Brain microvascular endothelial cell (primary cell): ENCODE data around the gene TBK1.

Source experiments
- DNase-seq: peaks from one replicate; pipeline ENCODE4 v3.0.0-alpha.2; 2020
- H3K27ac ChIP-seq: fragments of 250-450 bp; sonication (Bioruptor Pico); 2 replicates; pipeline ENCODE4 v1.5.1; 2020; ENCODE audit warnings: mild to moderate bottlenecking, moderate library complexity
- H3K27me3 ChIP-seq: fragments of 250-450 bp; sonication (Bioruptor Pico); replicated peaks from 2 replicates; pipeline ENCODE4 v1.5.1; 2020; ENCODE audit warnings: mild to moderate bottlenecking
- H3K36me3 ChIP-seq: fragments of 250-450 bp; sonication (Bioruptor Pico); replicated peaks from 2 replicates; pipeline ENCODE4 v1.5.1; 2020; ENCODE audit warnings: mild to moderate bottlenecking
- H3K4me3 ChIP-seq: 2 replicates; pipeline ENCODE4 v1.5.1; 2011; ENCODE audit warnings: low read depth, mild to moderate bottlenecking, control low read depth, low read length, moderate library complexity
- CTCF ChIP-seq: IDR thresholded peaks from 2 replicates; pipeline ENCODE4 v1.5.1; 2011; ENCODE audit warnings: low read depth, mild to moderate bottlenecking, moderate library complexity, low read length, control low read depth, inconsistent platforms; ENCODE audit errors: missing control alignments
- in situ Hi-C: cut with HindIII; loops from 2 replicates; pipeline ENCODE4 v1.10.0; 2017; ENCODE audit warnings: low sequenced_read_pairs, low pct_ligation_motif_present

Gene TBK1

GRCh38 chr12:64475518-64475917 lies 23.6 kb downstream of the TBK1 start:
- no peak for DNase-seq
- peaks cover 45% of the 10 kb centered on the region for H3K36me3 ChIP-seq
- H3K27ac ChIP-seq, result no peak overlapping the region
- no peak overlapping the region for H3K4me3 ChIP-seq
- TF ChIP-seq CTCF, result no peak
- in situ Hi-C loops, result no loop called here
- no peaks in the 10 kb centered on the region for H3K27me3 ChIP-seq

GRCh38 chr12:64476844-64477243 lies 24.9 kb downstream of the TBK1 start:
- DNase-seq, result no peak
- Histone ChIP-seq H3K27ac (no peak overlapping the region), H3K4me3 (no peak overlapping the region), H3K27me3 (no peaks in the 10 kb centered on the region), H3K36me3 (peaks cover 34% of the 10 kb centered on the region)
- TF ChIP-seq CTCF, result no peak
- in situ Hi-C loops, result no loop called here

- in situ Hi-C loops, result no loop called here
- no peak for DNase-seq
- no peaks in the 10 kb centered on the region for H3K27me3 ChIP-seq
- peaks cover 36% of the 10 kb centered on the region for H3K36me3 ChIP-seq
- H3K27ac ChIP-seq, result no peak overlapping the region
- TF ChIP-seq CTCF, result no peak
- no peak overlapping the region for H3K4me3 ChIP-seq
These were observed 26.7 kb downstream of the TBK1 start for GRCh38 chr12:64478661-64479060.

- no peak overlapping the region for H3K4me3 ChIP-seq
- no peak for TF ChIP-seq CTCF
- no peak for DNase-seq
- no peak overlapping the region for H3K27ac ChIP-seq
- in situ Hi-C loops, result no loop called here
- H3K27me3 ChIP-seq, result no peaks in the 10 kb centered on the region
- peaks cover 29% of the 10 kb centered on the region for H3K36me3 ChIP-seq
These were observed 28.2 kb downstream of the TBK1 start for GRCh38 chr12:64480148-64480547.

- in situ Hi-C loops, result no loop called here
- Histone ChIP-seq H3K36me3 (peaks cover 60% of the 10 kb centered on the region), H3K27me3 (no peaks in the 10 kb centered on the region), H3K27ac (no peak overlapping the region), H3K4me3 (no peak overlapping the region)
- no peak for DNase-seq
- no peak for TF ChIP-seq CTCF
These were observed 34.7 kb downstream of the TBK1 start for GRCh38 chr12:64486657-64487056.

GRCh38 chr12:64491718-64492117 lies 39.8 kb downstream of the TBK1 start:
- no peak overlapping the region for H3K27ac ChIP-seq
- no peak for DNase-seq
- no peak for TF ChIP-seq CTCF
- H3K27me3 ChIP-seq, result no peaks in the 10 kb centered on the region
- peaks cover 54% of the 10 kb centered on the region for H3K36me3 ChIP-seq
- no peak overlapping the region for H3K4me3 ChIP-seq
- in situ Hi-C loops, result no loop called here
